Fibroblast of lung (primary cell): ENCODE measurements around the gene TUNAR. TPM values are rescaled to one million over a fixed set of nuclear protein-coding genes. Genes with fewer than 3 reads are reported as not detected.

ENCODE experiments used
- DNase-seq, 2 donors: peaks; one replicate each; pipeline versions ENCODE4 v3.0.0 to v3.0.0-alpha.2; 2010; ENCODE audit warnings: low read depth in 2 of 2
- H2AFZ ChIP-seq: 2 replicates; pipeline ENCODE4 v1.5.1; 2012; ENCODE audit warnings: low read length, control low read depth, inconsistent platforms
- H3K27ac ChIP-seq: 2 replicates; pipeline ENCODE4 v1.5.1; 2011; ENCODE audit warnings: low read length, control low read depth; ENCODE audit not compliant: insufficient read depth
- H3K27me3 ChIP-seq: 2 replicates; pipeline ENCODE4 v1.5.1; 2011; ENCODE audit warnings: mild to moderate bottlenecking, low read length; ENCODE audit not compliant: control insufficient read depth, insufficient read depth
- H3K36me3 ChIP-seq: 2 replicates; pipeline ENCODE4 v1.5.1; 2011; ENCODE audit warnings: low read length; ENCODE audit not compliant: control insufficient read depth, insufficient read depth
- H3K4me1 ChIP-seq: 2 replicates; pipeline ENCODE4 v1.5.1; 2011; ENCODE audit warnings: low read length; ENCODE audit not compliant: control insufficient read depth, insufficient read depth; ENCODE audit errors: extremely low read depth
- H3K4me2 ChIP-seq: 2 replicates; pipeline ENCODE4 v1.5.1; 2011; ENCODE audit warnings: low read length, control low read depth; ENCODE audit not compliant: insufficient read depth; ENCODE audit errors: extremely low read depth
- H3K4me3 ChIP-seq, 4 experiments: fragments of 200-600 bp in 1 of 4; sonication (generic) in 1 of 4; replicated peaks in 1 of 4; 2 replicates each; pipeline ENCODE4 v1.5.1; 2011 to 2016; ENCODE audit warnings: low read length in 4 of 4, low read depth in 3 of 4, mild to moderate bottlenecking in 3 of 4, control low read depth in 2 of 4, inconsistent platforms in 1 of 4, mixed read lengths in 1 of 4; ENCODE audit not compliant: insufficient read depth in 1 of 4; ENCODE audit errors: control extremely low read depth in 1 of 4
- H3K79me2 ChIP-seq: 2 replicates; pipeline ENCODE4 v1.5.1; 2012; ENCODE audit warnings: mild to moderate bottlenecking, low read length, inconsistent platforms; ENCODE audit not compliant: control insufficient read depth, insufficient read depth
- H3K9ac ChIP-seq: 2 replicates; pipeline ENCODE4 v1.5.1; 2011; ENCODE audit warnings: mild to moderate bottlenecking, low read length, control low read depth; ENCODE audit not compliant: insufficient read depth
- H3K9me3 ChIP-seq: 2 replicates; pipeline ENCODE4 v1.5.1; 2012; ENCODE audit warnings: low read depth, low read length; ENCODE audit not compliant: control insufficient read depth, insufficient read depth
- H4K20me1 ChIP-seq: 2 replicates; pipeline ENCODE4 v1.5.1; 2011; ENCODE audit warnings: low read length; ENCODE audit not compliant: control insufficient read depth, insufficient read depth; ENCODE audit errors: extremely low read depth
- CTCF ChIP-seq, 2 donors: IDR thresholded peaks in 1 of 2; conservative IDR thresholded peaks in 1 of 2; 1 replicate in 1 of 2; 2 replicates in 1 of 2; pipeline ENCODE4 v1.5.1; 2011 to 2012; ENCODE audit warnings: low read length in 2 of 2, control low read depth in 1 of 2, inconsistent platforms in 1 of 2, low read depth in 1 of 2, mild to moderate bottlenecking in 1 of 2
- EZH2 ChIP-seq: IDR thresholded peaks from 2 replicates; pipeline ENCODE4 v1.5.1; 2012; ENCODE audit warnings: low read length, control low read depth, mild to moderate bottlenecking; ENCODE audit errors: missing control alignments
- polyA plus RNA-seq, 2 donors: library from polyadenylated mRNA; depleted of rRNA in 1 of 2; stranded (reverse) in 1 of 2; unstranded in 1 of 2; fragments of >200 nt; gene quantifications; 2 replicates each; pipeline ENCODE4 v1.2.1, GENCODE V29; 2011 to 2012; ENCODE audit warnings: missing spikeins in 1 of 2
- total RNA-seq: library from RNA; depleted of rRNA; stranded (reverse); fragments of >200 nt; gene quantifications from 2 replicates; pipeline ENCODE4 v1.2.1, GENCODE V29; 2014

Gene TUNAR
- total and polyA plus RNA-seq, 2 donors (not counting 1 experiment from before 2014, with no cell fraction given), result not detected

GRCh38 chr14:95943699-95944098 lies 67.1 kb downstream of the TUNAR start:
- no peak for TF ChIP-seq EZH2
- no peak for TF ChIP-seq CTCF (conservative IDR thresholded peaks at IDR 0.05 in 1 of 2, IDR thresholded peaks at IDR 0.05 in 1 of 2; ENCODE audit: low read depth in 1 of 2, low read length in 2 of 2)

GRCh38 chr14:95944462-95944861 lies 67.8 kb downstream of the TUNAR start:
- Histone ChIP-seq H3K4me2 (no peak overlapping the region), H3K36me3 (no peaks in the 10 kb centered on the region), H4K20me1 (no peaks in the 10 kb centered on the region), H3K9ac (no peak overlapping the region), H3K79me2 (no peaks in the 10 kb centered on the region), H2AFZ (no peak overlapping the region), H3K4me1 (no peaks in the 10 kb centered on the region), H3K4me3 (no peak overlapping the region), H3K9me3 (no peaks in the 10 kb centered on the region), H3K27ac (no peak overlapping the region), H3K27me3 (no peaks in the 10 kb centered on the region)
- no peak for TF ChIP-seq CTCF (conservative IDR thresholded peaks at IDR 0.05 in 1 of 2, IDR thresholded peaks at IDR 0.05 in 1 of 2; ENCODE audit: low read depth in 1 of 2, low read length in 2 of 2)
- no peak for TF ChIP-seq EZH2
- no peak for DNase-seq

More at GRCh38 chr14:95943699-95944098, 67.1 kb downstream of the TUNAR start:
- no peak for DNase-seq
- no peak overlapping the region for H3K4me2 ChIP-seq
- H3K27me3 ChIP-seq, result no peaks in the 10 kb centered on the region
- no peak overlapping the region for H3K27ac ChIP-seq
- H3K9ac ChIP-seq, result no peak overlapping the region
- H4K20me1 ChIP-seq, result no peaks in the 10 kb centered on the region
- no peak overlapping the region for H2AFZ ChIP-seq
- no peaks in the 10 kb centered on the region for H3K4me1 ChIP-seq
- no peaks in the 10 kb centered on the region for H3K79me2 ChIP-seq
- no peaks in the 10 kb centered on the region for H3K9me3 ChIP-seq
- H3K4me3 ChIP-seq, result no peak overlapping the region
- H3K36me3 ChIP-seq, result no peaks in the 10 kb centered on the region

GRCh38 chr14:95946867-95947266 lies 70.2 kb downstream of the TUNAR start:
- no peaks in the 10 kb centered on the region for H4K20me1 ChIP-seq
- no peak for DNase-seq
- no peak for TF ChIP-seq CTCF (conservative IDR thresholded peaks at IDR 0.05 in 1 of 2, IDR thresholded peaks at IDR 0.05 in 1 of 2; ENCODE audit: low read depth in 1 of 2, low read length in 2 of 2)
- no peak for TF ChIP-seq EZH2
- H3K9ac ChIP-seq, result no peak overlapping the region
- H3K4me3 ChIP-seq, result no peak overlapping the region
- H3K9me3 ChIP-seq, result no peaks in the 10 kb centered on the region
- H3K4me2 ChIP-seq, result no peak overlapping the region
- H3K27ac ChIP-seq, result no peak overlapping the region
- no peak overlapping the region for H2AFZ ChIP-seq
- no peaks in the 10 kb centered on the region for H3K79me2 ChIP-seq
- no peaks in the 10 kb centered on the region for H3K36me3 ChIP-seq
- H3K4me1 ChIP-seq, result no peaks in the 10 kb centered on the region
- H3K27me3 ChIP-seq, result no peaks in the 10 kb centered on the region
